HFF-Myc (cell line): Measurements from ENCODE around the gene EMC1.

ENCODE experiments used
- DNase-seq: peaks from one replicate; pipeline ENCODE4 v3.0.0-alpha.2; 2011; ENCODE audit warnings: low read depth; ENCODE audit errors: extremely low read depth
- H3K4me3 ChIP-seq: replicated peaks from 2 replicates; pipeline ENCODE4 v1.5.1; 2011; ENCODE audit warnings: low read depth, mild to moderate bottlenecking, control low read depth, low read length
- TF ChIP-seq, protein P1 (sequence below): IDR thresholded peaks from 2 replicates; pipeline ENCODE4 v1.5.1; 2012; ENCODE audit warnings: mild to moderate bottlenecking, low read depth, low read length, control low read depth; ENCODE audit errors: missing control alignments

The EMC1 gene

GRCh38 chr1:19204446-19205266, 46.7 kb downstream of the EMC1 start:
- TF ChIP-seq, protein P1, sequence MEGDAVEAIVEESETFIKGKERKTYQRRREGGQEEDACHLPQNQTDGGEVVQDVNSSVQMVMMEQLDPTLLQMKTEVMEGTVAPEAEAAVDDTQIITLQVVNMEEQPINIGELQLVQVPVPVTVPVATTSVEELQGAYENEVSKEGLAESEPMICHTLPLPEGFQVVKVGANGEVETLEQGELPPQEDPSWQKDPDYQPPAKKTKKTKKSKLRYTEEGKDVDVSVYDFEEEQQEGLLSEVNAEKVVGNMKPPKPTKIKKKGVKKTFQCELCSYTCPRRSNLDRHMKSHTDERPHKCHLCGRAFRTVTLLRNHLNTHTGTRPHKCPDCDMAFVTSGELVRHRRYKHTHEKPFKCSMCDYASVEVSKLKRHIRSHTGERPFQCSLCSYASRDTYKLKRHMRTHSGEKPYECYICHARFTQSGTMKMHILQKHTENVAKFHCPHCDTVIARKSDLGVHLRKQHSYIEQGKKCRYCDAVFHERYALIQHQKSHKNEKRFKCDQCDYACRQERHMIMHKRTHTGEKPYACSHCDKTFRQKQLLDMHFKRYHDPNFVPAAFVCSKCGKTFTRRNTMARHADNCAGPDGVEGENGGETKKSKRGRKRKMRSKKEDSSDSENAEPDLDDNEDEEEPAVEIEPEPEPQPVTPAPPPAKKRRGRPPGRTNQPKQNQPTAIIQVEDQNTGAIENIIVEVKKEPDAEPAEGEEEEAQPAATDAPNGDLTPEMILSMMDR, result no peak
- no peak overlapping the region for H3K4me3 ChIP-seq
- no peak for DNase-seq

DNA sequence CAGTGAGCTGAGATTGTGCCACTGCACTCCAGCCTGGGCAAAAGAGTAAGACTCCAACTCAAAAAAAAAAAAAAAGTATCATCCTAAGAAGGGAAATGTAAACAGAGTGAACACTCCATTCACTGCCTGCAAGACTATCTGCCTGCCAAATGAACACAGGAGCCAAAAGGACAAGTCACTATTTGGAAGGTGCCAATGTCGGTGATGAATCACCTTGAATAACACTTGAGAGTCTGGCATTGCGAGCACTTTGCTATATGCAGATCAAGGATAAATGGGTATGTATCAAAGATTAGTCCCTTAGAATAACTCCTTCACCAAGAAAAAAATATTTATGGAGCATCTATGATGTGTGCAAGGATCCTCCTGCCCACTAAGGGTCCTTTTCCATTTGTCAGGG, 47.9 kb downstream of the EMC1 start:
- H3K4me3 ChIP-seq, result no peak overlapping the region
- DNase-seq, result no peak
- TF ChIP-seq, protein P1, result no peak

DNA sequence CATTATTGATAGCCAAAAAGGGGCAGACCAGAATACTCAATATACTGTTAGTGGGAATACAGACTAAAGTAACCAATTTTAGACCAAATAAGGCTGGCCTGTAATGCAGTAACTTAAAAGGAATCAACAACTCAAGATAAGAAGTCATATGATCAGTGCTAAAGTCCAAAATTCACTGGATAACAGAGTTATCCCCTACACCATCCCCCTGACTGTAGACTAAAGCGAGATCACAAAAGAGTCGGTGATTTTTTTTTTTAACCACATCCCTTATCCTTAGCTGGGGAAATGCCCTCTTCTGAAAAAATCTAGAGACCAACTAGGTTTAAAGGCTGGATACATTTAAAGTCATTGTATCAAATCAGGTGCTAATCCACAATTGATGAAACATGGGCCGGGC, 48.9 kb downstream of the EMC1 start:
- H3K4me3 ChIP-seq, result no peak overlapping the region
- DNase-seq, result no peak
- TF ChIP-seq, protein P1, result no peak

- TF ChIP-seq, protein P1, result no peak
- DNase-seq, result no peak
- H3K4me3 ChIP-seq, result no peak overlapping the region
Observed at GRCh38 chr1:19199969-19200604, 51.2 kb downstream of the EMC1 start.

GRCh38 chr1:19199329-19199968, 51.9 kb downstream of the EMC1 start:
- no peak overlapping the region for H3K4me3 ChIP-seq
- no peak for DNase-seq
- TF ChIP-seq, protein P1, result no peak

GRCh38 chr1:19198820-19199219, 52.5 kb downstream of the EMC1 start:
- TF ChIP-seq, protein P1, result no peak
- H3K4me3 ChIP-seq, result no peak overlapping the region
- DNase-seq, result no peak
